ENCODE measurements around the gene BLACAT1. TPM values are rescaled to one million over a fixed set of nuclear protein-coding genes. Genes with fewer than 3 reads are reported as not detected.
A peak's percentile ranks its signal among the peaks of the same experiment; 100 is the strongest.

The BLACAT1 gene
- total RNA-seq, 1 donor: not detected

GRCh38 chr1:205424901-205425600 lies 30.8 kb downstream of the BLACAT1 start:
- no peak for DNase-seq (ENCODE audit: low read depth)
- no peak overlapping the region for H3K4me3 ChIP-seq (ENCODE audit: low read depth, low read length)
- TF ChIP-seq CTCF (IDR thresholded peaks at IDR 0.05; ENCODE audit: insufficient read depth, low read depth, low read length): no peak

GRCh38 chr1:205423814-205424399 lies 31.9 kb downstream of the BLACAT1 start:
- no peak for TF ChIP-seq CTCF (IDR thresholded peaks at IDR 0.05; ENCODE audit: insufficient read depth, low read depth, low read length)
- no peak for DNase-seq (ENCODE audit: low read depth)
- no peak overlapping the region for H3K4me3 ChIP-seq (ENCODE audit: low read depth, low read length)

- no peak for DNase-seq (ENCODE audit: low read depth)
- H3K4me3 ChIP-seq (ENCODE audit: low read depth, low read length): no peak overlapping the region
- TF ChIP-seq CTCF (IDR thresholded peaks at IDR 0.05; ENCODE audit: insufficient read depth, low read depth, low read length): peak; percentile 9
Measured at GRCh38 chr1:205422993-205423642, 32.7 kb downstream of the BLACAT1 start.

DNA sequence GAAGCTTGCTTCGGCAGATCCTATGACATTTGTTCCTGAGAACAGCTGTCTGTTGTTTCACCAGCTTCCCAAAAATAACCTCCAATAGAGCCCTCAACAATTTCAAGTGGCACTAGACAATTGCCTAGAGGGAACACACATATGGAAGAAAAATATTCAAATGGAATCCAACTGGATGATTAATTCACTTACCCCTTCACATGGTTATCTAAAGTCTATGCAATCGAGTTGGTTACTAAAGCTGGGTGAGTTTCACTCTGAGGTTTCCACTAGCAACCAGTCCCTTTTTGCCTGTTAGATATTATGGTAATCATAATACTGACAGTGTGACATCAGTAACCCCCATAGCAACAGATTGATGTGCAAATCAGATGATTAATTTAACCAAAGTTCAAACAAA lies 34.0 kb downstream of the BLACAT1 start, which contains the start of gene LEMD1:
Gene LEMD1, minus strand, starts transcription at position 259 of the 400 bp plus-strand sequence. CDS start 1,520 bp downstream, outside the sequence.
- H3K4me3 ChIP-seq (ENCODE audit: low read depth, low read length): no peak within 1 kb of the TSS
- TF ChIP-seq CTCF (IDR thresholded peaks at IDR 0.05; ENCODE audit: insufficient read depth, low read depth, low read length): no peak
- no peak for DNase-seq (ENCODE audit: low read depth)

DNA sequence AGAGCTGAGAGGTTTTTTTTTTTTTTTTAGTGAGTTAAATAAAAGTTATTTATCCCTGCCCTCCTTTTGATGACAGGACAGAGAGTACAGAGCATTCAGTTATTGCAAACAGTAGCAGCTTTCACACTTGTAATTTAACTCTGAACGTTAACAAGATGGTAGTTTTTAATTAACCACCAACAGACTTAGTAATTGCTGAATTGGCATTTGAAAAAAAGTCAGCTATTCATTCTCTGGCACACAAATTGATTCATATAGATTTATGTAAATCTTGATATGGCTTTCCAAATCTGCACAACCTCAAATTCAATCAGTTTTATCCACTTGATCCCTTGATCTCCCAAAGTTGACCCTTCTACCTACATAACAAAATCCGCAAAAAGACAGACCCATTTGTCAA lies 34.9 kb downstream of the BLACAT1 start:
- no peak for DNase-seq (ENCODE audit: low read depth)

More for the DNA sequence above, 34.9 kb downstream of the BLACAT1 start:
- H3K4me3 ChIP-seq (ENCODE audit: low read depth, low read length): no peak overlapping the region
- no peak for TF ChIP-seq CTCF (IDR thresholded peaks at IDR 0.05; ENCODE audit: insufficient read depth, low read depth, low read length)

Data from fibroblast of villous mesenchyme (primary cell).